Neuronal stem cell (in vitro differentiated cells): ENCODE data around the gene PLET1.
A peak's percentile ranks its signal among the peaks of the same experiment; 100 is the strongest.

Experiments used
- DNase-seq: peaks from one replicate; pipeline ENCODE4 v3.0.0-alpha.2; 2013; ENCODE audit warnings: low spot score
- H2AFZ ChIP-seq: one replicate; pipeline ENCODE4 v1.6.1; 2013; ENCODE audit warnings: mild to moderate bottlenecking, low read length, inconsistent platforms
- H2AK5ac ChIP-seq: 2 replicates; pipeline ENCODE4 v1.6.1; 2013; ENCODE audit warnings: low read depth, mild to moderate bottlenecking, inconsistent platforms, low read length, moderate library complexity, mixed read lengths
- H2BK120ac ChIP-seq: 2 replicates; pipeline ENCODE4 v1.6.1; 2013; ENCODE audit warnings: low read depth, mild to moderate bottlenecking, inconsistent platforms, low read length, moderate library complexity, mixed read lengths
- H2BK12ac ChIP-seq: one replicate; pipeline ENCODE4 v1.6.1; 2013; ENCODE audit warnings: low read length, inconsistent platforms
- H2BK15ac ChIP-seq: 2 replicates; pipeline ENCODE4 v1.6.1; 2013; ENCODE audit warnings: mild to moderate bottlenecking, low read length, inconsistent platforms, mixed read lengths
- H2BK5ac ChIP-seq: one replicate; pipeline ENCODE4 v1.6.1; 2013; ENCODE audit warnings: inconsistent platforms, mild to moderate bottlenecking, low read length, moderate library complexity
- H3K14ac ChIP-seq: one replicate; pipeline ENCODE4 v1.6.1; 2013; ENCODE audit warnings: low read length, inconsistent platforms
- H3K18ac ChIP-seq: 2 replicates; pipeline ENCODE4 v1.6.1; 2013; ENCODE audit warnings: low read length, inconsistent platforms
- H3K23ac ChIP-seq: 2 replicates; pipeline ENCODE4 v1.6.1; 2013; ENCODE audit warnings: low read depth, mild to moderate bottlenecking, mixed read lengths, low read length, inconsistent platforms; ENCODE audit not compliant: poor library complexity
- H3K27ac ChIP-seq: replicated peaks from 3 replicates; pipeline ENCODE4 v1.5.1; 2013; ENCODE audit warnings: low read length, inconsistent platforms
- H3K27me3 ChIP-seq, 3 experiments: 2 replicates each; pipeline ENCODE4 v1.6.1; 2013; ENCODE audit warnings: low read length in 3 of 3, mild to moderate bottlenecking in 2 of 3, inconsistent platforms in 1 of 3, low read depth in 1 of 3, mixed read lengths in 1 of 3, moderate library complexity in 1 of 3; ENCODE audit not compliant: control insufficient read depth in 3 of 3, insufficient read depth in 3 of 3
- H3K36me3 ChIP-seq, 2 donors: replicated peaks in 1 of 2; 2 replicates each; pipeline ENCODE4 v1.6.1; 2013; ENCODE audit warnings: low read length in 2 of 2; ENCODE audit not compliant: control insufficient read depth in 2 of 2, insufficient read depth in 2 of 2
- H3K4ac ChIP-seq: 2 replicates; pipeline ENCODE4 v1.6.1; 2013; ENCODE audit warnings: inconsistent platforms, mild to moderate bottlenecking, low read length, moderate library complexity
- H3K4me1 ChIP-seq, 2 donors: 1 replicate in 1 of 2; 2 replicates in 1 of 2; pipeline ENCODE4 v1.6.1; 2013; ENCODE audit warnings: low read length in 2 of 2, low read depth in 1 of 2; ENCODE audit not compliant: control insufficient read depth in 2 of 2, insufficient read depth in 1 of 2
- H3K4me2 ChIP-seq: one replicate; pipeline ENCODE4 v1.6.1; 2013; ENCODE audit warnings: mild to moderate bottlenecking, low read length, inconsistent platforms; ENCODE audit not compliant: insufficient read depth, poor library complexity, severe bottlenecking
- H3K4me3 ChIP-seq, 2 donors: 2 replicates each; pipeline ENCODE4 v1.5.1; 2013; ENCODE audit warnings: low read length in 2 of 2, mild to moderate bottlenecking in 2 of 2, inconsistent platforms in 1 of 2, moderate library complexity in 1 of 2
- H3K79me1 ChIP-seq: one replicate; pipeline ENCODE4 v1.6.1; 2013; ENCODE audit warnings: low read depth, mild to moderate bottlenecking, inconsistent platforms, low read length, moderate library complexity
- H3K9ac ChIP-seq: one replicate; pipeline ENCODE4 v1.6.1; 2013; ENCODE audit warnings: mild to moderate bottlenecking, low read depth, low read length, inconsistent platforms; ENCODE audit not compliant: poor library complexity
- H3K9me3 ChIP-seq, 2 donors: replicated peaks in 1 of 2; 2 replicates each; pipeline versions ENCODE3 to v1.6.1; 2013; ENCODE audit warnings: low read length in 2 of 2, mild to moderate bottlenecking in 2 of 2, inconsistent platforms in 1 of 2, low read depth in 1 of 2, mixed read lengths in 1 of 2, moderate library complexity in 1 of 2; ENCODE audit not compliant: control insufficient read depth in 2 of 2, insufficient read depth in 1 of 2
- H4K8ac ChIP-seq: one replicate; pipeline ENCODE4 v1.6.1; 2013; ENCODE audit warnings: low read depth, mild to moderate bottlenecking, inconsistent platforms, low read length, moderate library complexity
- H4K91ac ChIP-seq: one replicate; pipeline ENCODE4 v1.6.1; 2013; ENCODE audit warnings: low read length, low read depth, mild to moderate bottlenecking, inconsistent platforms; ENCODE audit not compliant: poor library complexity
- WGBS, 2 donors: extraction: QIAGEN DNeasy Blood & Tissue Kit; methylation state at CpG; one replicate each; pipeline ENCODE4 v1.1.7; 2013; ENCODE audit warnings: missing lambda C conversion rate in 2 of 2, mixed read lengths in 1 of 2; ENCODE audit not compliant: insufficient read length in 2 of 2, insufficient replicate concordance in 1 of 2; ENCODE audit errors: extremely low coverage in 2 of 2; 5-methylcytosine and 5-hydroxymethylcytosine counted together

PLET1 gene

GRCh38 chr11:112300094-112300786 lies 39.6 kb upstream of the PLET1 start:
- Histone ChIP-seq H3K23ac (no peak overlapping the region), H3K9me3 (no peaks in the 10 kb centered on the region), H3K9ac (no peak overlapping the region), H3K18ac (no peak overlapping the region), H3K36me3 (no peaks in the 10 kb centered on the region), H2BK15ac (no peak overlapping the region), H4K91ac (no peak overlapping the region), H2BK5ac (no peak overlapping the region), H2AFZ (no peak overlapping the region), H3K4me1 (peaks cover 5 to 6% of the 10 kb centered on the region in 2 donors), H3K27me3 (peaks cover 0 to 11% (median 0%) of the 10 kb centered on the region in 3 experiments), H2BK12ac (no peak overlapping the region), H3K79me1 (no peaks in the 10 kb centered on the region), H3K14ac (no peak overlapping the region), H3K4me3 (no peak overlapping the region), H3K4me2 (no peak overlapping the region), H3K4ac (no peak overlapping the region), H2AK5ac (no peak overlapping the region), H3K27ac (no peak overlapping the region), H4K8ac (no peak overlapping the region), H2BK120ac (no peak overlapping the region)
- DNase-seq, result no peak
- no CpG with 5 or more reads among the region's 17 CpGs for WGBS, 2 donors

GRCh38 chr11:112298535-112298934 lies 37.9 kb upstream of the PLET1 start:
- H4K91ac ChIP-seq, result no peak overlapping the region
- peaks cover 0 to 2% of the 10 kb centered on the region in 2 donors for H3K9me3 ChIP-seq
- H3K27ac ChIP-seq, result no peak overlapping the region
- H2BK5ac ChIP-seq, result no peak overlapping the region
- H3K79me1 ChIP-seq, result no peaks in the 10 kb centered on the region
- H2AK5ac ChIP-seq, result no peak overlapping the region
- H3K9ac ChIP-seq, result no peak overlapping the region
- no peak for DNase-seq
- H2BK15ac ChIP-seq, result no peak overlapping the region
- H3K4ac ChIP-seq, result no peak overlapping the region
- H3K4me1 ChIP-seq, result peaks cover 5 to 11% of the 10 kb centered on the region in 2 donors
- no peak overlapping the region for H4K8ac ChIP-seq
- H3K14ac ChIP-seq, result no peak overlapping the region
- peak overlapping the region; percentile 39 for H2BK120ac ChIP-seq
- no peak overlapping the region for H3K4me2 ChIP-seq
- H2AFZ ChIP-seq, result no peak overlapping the region
- H3K18ac ChIP-seq, result no peak overlapping the region
- no peak overlapping the region for H3K23ac ChIP-seq
- no CpG with 5 or more reads among the region's 9 CpGs for WGBS, 2 donors
- no peak overlapping the region for H3K4me3 ChIP-seq
- no peak overlapping the region for H2BK12ac ChIP-seq
- H3K36me3 ChIP-seq, result no peaks in the 10 kb centered on the region
- peaks cover 0 to 11% (median 0%) of the 10 kb centered on the region in 3 experiments for H3K27me3 ChIP-seq

GRCh38 chr11:112297248-112297866 lies 36.7 kb upstream of the PLET1 start:
- Histone ChIP-seq H2AFZ (peak overlapping the region; percentile 13), H3K36me3 (no peaks in the 10 kb centered on the region), H3K27me3 (peaks cover 0 to 11% (median 0%) of the 10 kb centered on the region in 3 experiments), H3K27ac (no peak overlapping the region), H2BK15ac (no peak overlapping the region), H3K4me1 (peaks cover 2 to 7% of the 10 kb centered on the region in 2 donors), H3K4me2 (no peak overlapping the region), H3K9me3 (peaks cover 0 to 2% of the 10 kb centered on the region in 2 donors), H3K14ac (no peak overlapping the region), H3K4me3 (no peak overlapping the region), H4K8ac (no peak overlapping the region), H2BK120ac (no peak overlapping the region), H3K18ac (no peak overlapping the region), H3K79me1 (no peaks in the 10 kb centered on the region), H2BK12ac (no peak overlapping the region), H4K91ac (no peak overlapping the region), H3K23ac (no peak overlapping the region), H2BK5ac (no peak overlapping the region), H3K4ac (no peak overlapping the region), H3K9ac (no peak overlapping the region), H2AK5ac (no peak overlapping the region)
- no CpG with 5 or more reads among the region's 7 CpGs for WGBS, 2 donors
- DNase-seq, result no peak

GRCh38 chr11:112296044-112296443 lies 35.4 kb upstream of the PLET1 start:
- no peak overlapping the region for H2BK15ac ChIP-seq
- H2AFZ ChIP-seq, result no peak overlapping the region
- H4K8ac ChIP-seq, result no peak overlapping the region
- H2BK120ac ChIP-seq, result no peak overlapping the region
- H3K27ac ChIP-seq, result no peak overlapping the region
- no peak overlapping the region for H3K9ac ChIP-seq
- H2BK12ac ChIP-seq, result no peak overlapping the region
- peaks cover 0 to 20% (median 3%) of the 10 kb centered on the region in 3 experiments for H3K27me3 ChIP-seq
- H3K23ac ChIP-seq, result no peak overlapping the region
- no peaks in the 10 kb centered on the region for H3K79me1 ChIP-seq
- H3K4ac ChIP-seq, result no peak overlapping the region
- no peak overlapping the region for H3K18ac ChIP-seq
- no peak overlapping the region for H2BK5ac ChIP-seq
- H3K4me2 ChIP-seq, result no peak overlapping the region
- peaks cover 0 to 4% of the 10 kb centered on the region in 2 donors for H3K4me1 ChIP-seq
- no peak overlapping the region for H3K4me3 ChIP-seq
- H4K91ac ChIP-seq, result no peak overlapping the region
- no peak overlapping the region for H2AK5ac ChIP-seq
- H3K36me3 ChIP-seq, result no peaks in the 10 kb centered on the region
- H3K9me3 ChIP-seq, result peaks cover 0 to 2% of the 10 kb centered on the region in 2 donors
- DNase-seq, result no peak
- WGBS, 2 donors, result no CpG with 5 or more reads among the region's 4 CpGs
- H3K14ac ChIP-seq, result no peak overlapping the region
